ENCODE data around the gene MZF1.
"Not testable (repeated sequence)": the region's sequence is repeated elsewhere in the genome, so short reads cannot be mapped to it uniquely, and the experiment has no call there.

The MZF1 gene

DNA sequence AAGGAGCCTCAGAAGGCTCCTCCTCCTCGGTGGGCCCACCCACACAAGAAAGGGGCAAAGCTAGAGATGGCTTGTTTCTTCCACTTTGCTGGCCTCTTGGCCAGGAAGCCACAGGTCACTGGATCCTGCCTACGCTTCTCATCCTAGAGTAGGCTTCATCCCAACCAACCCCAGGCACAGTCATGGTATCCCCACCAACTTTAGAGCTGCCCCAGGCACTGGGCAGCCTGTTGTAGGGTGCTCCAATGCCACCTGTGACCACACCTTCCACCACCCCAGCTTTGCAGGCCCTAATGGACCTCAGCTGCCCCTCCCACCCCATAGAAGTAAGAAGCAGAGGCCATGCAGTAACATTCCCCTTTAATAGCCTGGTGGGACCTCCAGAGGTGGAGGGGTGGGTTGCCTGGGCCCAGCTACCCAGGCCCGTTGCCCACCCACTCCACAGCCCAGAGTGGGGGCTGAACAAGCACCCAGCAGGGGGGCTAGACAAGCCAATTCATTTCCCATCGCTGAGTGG lies 17.7 kb downstream of the MZF1 start:
- no peak for DNase-seq (ENCODE audit: low spot score)

DNA sequence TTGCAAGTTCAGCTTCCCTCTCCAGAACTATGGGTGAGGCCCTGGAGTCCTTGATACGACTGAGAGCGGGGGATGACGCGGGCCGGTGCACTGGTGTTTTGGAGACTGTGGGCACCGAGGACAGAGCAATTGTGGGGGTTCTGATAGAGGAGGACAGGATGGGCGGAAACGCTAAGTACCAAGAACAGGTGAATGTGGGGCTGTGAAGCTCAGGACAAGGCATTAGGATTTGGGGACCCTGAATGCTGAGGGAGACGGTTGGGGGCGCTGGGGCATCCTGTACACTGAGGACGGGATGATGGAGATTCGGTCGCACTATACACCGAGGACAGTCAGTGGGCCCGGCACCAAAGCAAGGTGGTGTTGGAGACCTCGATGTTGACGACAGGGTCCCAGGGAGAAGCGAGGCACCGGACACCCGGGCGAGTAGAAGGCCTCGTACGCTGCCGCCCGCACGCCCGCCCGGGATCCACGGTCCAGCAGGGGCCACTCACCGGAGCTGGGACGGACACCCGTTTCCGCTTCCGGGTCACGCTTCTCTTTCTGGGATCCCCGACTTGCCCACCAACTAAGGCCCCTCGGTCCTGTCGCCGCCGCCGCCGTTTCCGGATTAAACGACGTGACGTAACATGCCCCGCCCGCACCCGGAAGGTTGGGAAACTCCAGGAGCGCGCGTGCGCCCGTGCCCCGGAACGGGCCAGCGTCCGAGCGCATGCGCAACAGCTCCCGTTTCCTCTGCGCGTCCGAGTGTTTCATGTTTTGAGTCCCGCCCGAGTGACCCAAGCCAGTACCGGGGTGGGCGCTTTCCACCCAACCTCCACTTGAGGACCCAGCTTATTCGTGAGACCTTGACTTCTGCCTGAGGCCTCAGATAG lies 18.4 kb downstream of the MZF1 start, which contains the start of gene CHMP2A:
CHMP2A (minus strand) TSS at position 612 of the 875 bp plus-strand sequence. CDS start 893 bp downstream, outside the sequence.
- DNase-seq (ENCODE audit: low spot score): peak; percentile 95

DNA sequence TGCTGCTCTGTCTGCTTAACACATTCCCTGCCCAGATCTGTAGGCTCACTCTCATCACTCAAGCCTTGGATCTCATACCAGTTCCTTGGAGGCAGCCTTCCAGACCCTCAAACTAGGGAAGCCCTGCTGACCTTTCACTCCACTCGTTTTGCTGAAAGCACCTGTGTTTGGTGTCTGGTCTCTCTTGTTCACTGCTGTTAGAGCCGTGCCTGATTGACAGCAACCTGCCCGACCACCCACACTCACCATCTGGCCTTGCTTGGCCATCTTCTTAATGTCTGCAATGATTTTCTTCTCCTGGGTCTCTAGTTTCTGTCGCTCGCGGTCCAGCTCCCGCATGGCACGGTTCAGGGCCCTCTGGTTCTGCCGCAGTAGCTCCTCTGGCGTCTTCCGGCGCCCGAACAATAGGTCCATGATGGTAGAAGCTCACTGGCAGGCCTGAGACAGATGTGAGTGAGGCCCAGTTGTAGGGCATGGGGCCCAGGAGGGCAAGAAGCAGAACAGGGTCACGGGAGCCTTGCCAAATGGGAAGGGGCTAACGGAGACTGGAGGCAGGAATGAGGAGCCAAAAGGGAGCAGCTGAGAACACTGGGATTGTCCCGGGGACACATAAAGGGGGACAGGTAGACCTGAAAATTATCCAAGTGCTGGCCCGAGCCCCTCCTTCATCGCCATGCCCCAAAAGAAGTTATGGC lies 19.2 kb downstream of the MZF1 start:
- DNase-seq (ENCODE audit: low spot score): no peak

- no peak for DNase-seq (ENCODE audit: low spot score)
Observed at GRCh38 chr19:58552655-58553054, 20.5 kb downstream of the MZF1 start.

DNA sequence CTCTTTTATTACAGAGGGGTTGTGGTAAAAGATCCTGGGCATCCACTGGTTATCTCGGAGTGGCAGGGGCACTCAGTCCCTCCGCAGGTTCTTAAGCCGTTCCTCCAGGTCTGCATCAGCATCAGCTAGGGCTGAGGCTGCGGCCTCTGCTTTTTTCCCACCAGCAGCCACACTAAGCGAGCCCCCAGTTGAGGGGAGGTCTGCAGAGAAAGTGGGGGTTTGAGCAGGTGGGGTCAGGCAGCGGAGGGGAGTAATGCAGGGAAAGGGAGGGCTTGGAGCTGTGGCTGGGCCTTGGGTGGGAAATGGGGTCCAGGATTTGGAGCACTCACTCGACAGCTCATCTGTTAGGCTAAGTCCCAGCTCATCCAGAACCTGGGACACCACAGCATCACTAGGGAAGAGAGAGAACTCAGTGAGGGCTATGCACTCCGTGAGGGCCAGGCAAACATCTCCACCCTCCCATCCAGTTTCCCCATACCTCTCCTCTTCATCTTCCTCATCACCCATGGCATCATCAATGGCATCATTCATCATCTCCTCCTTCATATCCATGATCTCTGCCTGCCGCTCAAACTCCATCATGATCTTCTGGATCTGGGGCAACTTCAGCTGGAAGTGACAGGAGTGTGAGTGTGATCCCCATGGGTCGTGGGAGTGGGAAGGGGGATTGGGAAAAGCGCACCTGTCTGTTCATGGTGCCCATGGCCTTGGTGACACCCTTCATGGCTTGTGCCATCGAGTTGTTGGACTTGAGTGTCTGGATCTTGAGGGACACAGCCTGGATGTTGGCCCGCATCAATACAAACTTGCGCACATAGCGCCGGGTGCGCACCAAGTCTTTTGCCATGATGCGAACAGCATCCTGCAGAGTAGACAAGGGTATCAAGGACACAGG lies 21.3 kb downstream of the MZF1 start:
- no peak for DNase-seq (ENCODE audit: low spot score)

DNA sequence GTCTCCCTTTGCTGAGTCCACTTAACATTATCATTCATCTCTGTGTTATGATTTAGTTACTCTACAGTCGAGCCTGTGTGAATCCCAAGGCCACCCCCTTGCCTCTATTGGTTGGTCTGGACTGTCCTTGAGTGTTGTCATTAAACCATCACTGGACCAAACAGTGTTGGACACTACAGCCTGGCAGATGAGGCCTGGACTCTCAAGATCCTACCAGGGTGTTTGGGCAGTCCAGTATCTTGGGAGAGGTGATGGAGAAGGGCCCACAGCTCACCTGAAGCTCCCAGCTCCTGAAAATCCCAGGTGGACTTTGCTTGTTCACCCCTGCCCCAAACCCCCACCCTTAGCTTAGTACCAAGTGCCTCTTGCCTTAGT lies 22.0 kb downstream of the MZF1 start:
- no peak for DNase-seq (ENCODE audit: low spot score)

GRCh38 chr19:58550362-58551122 lies 22.6 kb downstream of the MZF1 start:
- no peak for DNase-seq (ENCODE audit: low spot score)

GRCh38 chr19:58549664-58550361 lies 23.3 kb downstream of the MZF1 start:
- no peak for DNase-seq (ENCODE audit: low spot score)

DNA sequence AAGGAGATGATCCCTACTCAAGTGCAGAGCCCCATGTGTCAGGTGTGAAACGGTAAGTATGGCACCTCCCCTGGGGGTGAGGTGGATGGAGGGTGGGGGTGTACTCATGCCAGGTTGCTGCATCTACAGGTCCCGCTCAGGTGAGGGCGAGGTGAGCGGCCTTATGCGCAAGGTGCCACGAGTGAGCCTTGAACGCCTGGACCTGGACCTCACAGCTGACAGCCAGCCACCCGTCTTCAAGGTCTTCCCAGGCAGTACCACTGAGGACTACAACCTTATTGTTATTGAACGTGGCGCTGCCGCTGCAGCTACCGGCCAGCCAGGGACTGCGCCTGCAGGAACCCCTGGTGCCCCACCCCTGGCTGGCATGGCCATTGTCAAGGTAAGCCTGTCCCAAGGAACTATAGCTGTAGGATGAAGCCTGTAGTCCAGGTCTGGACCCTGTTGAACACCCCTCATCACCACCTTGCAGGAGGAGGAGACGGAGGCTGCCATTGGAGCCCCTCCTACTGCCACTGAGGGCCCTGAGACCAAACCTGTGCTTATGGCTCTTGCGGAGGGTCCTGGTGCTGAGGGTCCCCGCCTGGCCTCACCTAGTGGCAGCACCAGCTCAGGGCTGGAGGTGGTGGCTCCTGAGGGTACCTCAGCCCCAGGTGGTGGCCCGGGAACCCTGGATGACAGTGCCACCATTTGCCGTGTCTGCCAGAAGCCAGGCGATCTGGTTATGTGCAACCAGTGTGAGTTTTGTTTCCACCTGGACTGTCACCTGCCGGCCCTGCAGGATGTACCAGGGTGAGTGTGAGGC lies 24.1 kb downstream of the MZF1 start:
- DNase-seq (ENCODE audit: low spot score): no peak

- no peak for DNase-seq (ENCODE audit: low spot score)
Observed at GRCh38 chr19:58547323-58548312, 25.5 kb downstream of the MZF1 start.

DNA sequence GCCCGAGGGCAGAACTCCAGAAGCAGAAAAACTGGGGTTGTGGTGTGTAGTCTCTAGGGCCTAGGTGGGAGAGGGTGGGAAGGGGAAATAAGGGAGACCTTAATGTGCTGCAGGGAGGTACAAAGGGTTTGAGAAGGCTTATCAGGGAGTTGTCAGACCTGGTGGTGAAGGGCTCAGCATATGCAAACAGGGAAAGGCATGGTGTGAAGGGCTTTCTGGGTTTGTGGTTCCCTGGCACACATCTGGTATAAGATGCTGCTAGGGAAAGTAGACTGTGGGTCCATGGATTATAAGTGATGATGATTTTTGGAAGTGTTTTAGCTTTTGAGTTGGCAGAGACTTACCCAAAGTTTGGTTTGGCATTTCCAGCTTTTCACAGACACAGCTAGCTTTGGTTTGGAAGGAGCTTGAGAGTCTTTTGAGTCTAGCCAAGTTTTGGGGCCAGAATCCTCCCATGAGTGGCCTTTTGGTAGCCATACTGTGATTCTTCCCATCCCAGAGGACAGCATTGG lies 27.1 kb downstream of the MZF1 start:
- no peak for DNase-seq (ENCODE audit: low spot score)

GRCh38 chr19:58545286-58546018 lies 27.7 kb downstream of the MZF1 start:
- no peak for DNase-seq (ENCODE audit: low spot score)

GRCh38 chr19:58544591-58545285 lies 28.4 kb downstream of the MZF1 start:
- DNase-seq (ENCODE audit: low spot score): no peak

DNA sequence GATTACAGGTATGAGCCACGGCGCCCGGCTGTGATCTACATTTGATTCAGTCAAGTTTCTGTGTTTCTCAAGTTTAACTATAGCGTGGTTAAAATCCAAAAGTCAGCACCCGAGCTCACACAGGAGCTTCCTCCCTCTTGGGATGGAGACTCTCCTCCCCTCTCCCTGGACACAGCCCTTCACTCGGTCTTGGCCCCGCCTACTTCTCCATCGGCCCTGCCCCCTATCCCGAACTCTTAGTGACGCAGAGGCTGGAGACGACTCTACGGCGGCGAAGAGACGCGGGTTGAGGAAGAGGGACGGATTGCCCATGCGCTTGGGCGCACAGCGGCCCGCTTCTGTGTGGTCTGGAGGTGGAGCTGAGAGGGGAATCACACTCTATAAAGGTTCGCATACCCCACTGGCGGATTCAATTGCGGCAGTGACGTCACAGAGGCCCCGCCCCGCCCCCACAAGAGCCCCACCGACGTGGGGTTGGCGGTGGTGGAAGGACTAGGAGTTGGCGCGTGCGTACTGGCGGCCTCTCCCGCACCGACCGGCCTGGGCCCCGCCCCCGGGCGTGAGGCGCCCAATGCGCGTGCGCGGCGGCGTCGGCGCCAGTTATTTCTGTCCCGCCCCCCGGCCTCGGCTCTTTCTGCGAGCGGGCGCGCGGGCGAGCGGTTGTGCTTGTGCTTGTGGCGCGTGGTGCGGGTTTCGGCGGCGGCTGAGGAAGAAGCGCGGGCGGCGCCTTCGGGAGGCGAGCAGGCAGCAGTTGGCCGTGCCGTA lies 29.1 kb downstream of the MZF1 start, which contains the start of gene TRIM28:
TRIM28 (plus strand) TSS at position 239 of the 765 bp plus-strand sequence. CDS start 694 bp downstream, outside the sequence.
- peak; percentile 98 for DNase-seq (ENCODE audit: low spot score)

DNA sequence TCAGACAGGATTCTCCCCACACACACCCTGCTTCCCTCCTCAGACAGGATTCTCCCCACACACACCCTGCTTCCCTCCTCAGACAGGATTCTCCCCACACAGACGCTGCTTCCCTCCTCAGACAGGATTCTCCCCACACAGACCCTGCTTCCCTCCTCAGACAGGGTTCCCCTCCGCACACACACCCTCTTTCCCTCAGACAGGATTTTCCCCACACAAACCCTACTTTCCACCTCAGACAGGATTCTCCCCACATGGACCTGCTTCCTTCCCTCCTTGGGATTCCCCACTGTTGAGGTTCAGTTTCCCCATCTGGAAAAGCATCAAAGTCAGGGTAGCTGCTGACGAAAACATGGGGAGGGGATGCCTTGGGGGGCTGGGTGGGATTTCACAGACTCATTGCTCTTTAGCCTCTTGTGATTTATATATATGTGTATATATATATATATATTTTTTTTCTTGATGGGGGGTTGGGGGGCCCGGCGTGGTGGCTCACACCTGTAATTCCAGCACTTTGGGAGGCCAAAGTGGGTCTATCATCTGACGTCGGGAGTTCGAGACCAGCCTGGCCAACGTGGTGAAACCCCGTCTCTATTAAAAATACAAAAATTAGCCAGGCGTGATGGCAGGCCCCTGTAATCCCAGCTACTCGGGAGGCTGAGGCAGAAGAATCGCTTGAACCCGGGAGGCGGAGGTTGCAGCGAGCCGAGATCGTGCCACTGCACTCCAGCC lies 30.3 kb downstream of the MZF1 start:
- not testable (repeated sequence) for DNase-seq (ENCODE audit: low spot score)

All from globus pallidus (tissue), 1 donor.